ENCODE results near the gene CDH4. TPM values are rescaled to one million over a fixed set of nuclear protein-coding genes. Genes with fewer than 3 reads are reported as not detected.

The CDH4 gene
- total and polyA plus RNA-seq, 9 donors: 0.12 to 4.4 (median 0.36) TPM

- no peak overlapping the region for H3K4me3 ChIP-seq
- H3K27ac ChIP-seq: no peak overlapping the region
- no peak for TF ChIP-seq POLR2A (IDR thresholded peaks at IDR 0.05)
- TF ChIP-seq, protein P1, sequence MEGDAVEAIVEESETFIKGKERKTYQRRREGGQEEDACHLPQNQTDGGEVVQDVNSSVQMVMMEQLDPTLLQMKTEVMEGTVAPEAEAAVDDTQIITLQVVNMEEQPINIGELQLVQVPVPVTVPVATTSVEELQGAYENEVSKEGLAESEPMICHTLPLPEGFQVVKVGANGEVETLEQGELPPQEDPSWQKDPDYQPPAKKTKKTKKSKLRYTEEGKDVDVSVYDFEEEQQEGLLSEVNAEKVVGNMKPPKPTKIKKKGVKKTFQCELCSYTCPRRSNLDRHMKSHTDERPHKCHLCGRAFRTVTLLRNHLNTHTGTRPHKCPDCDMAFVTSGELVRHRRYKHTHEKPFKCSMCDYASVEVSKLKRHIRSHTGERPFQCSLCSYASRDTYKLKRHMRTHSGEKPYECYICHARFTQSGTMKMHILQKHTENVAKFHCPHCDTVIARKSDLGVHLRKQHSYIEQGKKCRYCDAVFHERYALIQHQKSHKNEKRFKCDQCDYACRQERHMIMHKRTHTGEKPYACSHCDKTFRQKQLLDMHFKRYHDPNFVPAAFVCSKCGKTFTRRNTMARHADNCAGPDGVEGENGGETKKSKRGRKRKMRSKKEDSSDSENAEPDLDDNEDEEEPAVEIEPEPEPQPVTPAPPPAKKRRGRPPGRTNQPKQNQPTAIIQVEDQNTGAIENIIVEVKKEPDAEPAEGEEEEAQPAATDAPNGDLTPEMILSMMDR (IDR thresholded peaks at IDR 0.05): no peak
- no peak for TF ChIP-seq EP300 (IDR thresholded peaks at IDR 0.05)
- intact Hi-C loops (cut with DNase I): no loop called here
- H3K27me3 ChIP-seq: no peaks in the 10 kb centered on the region
- DNase-seq: no peak
- WGBS, 3 donors: 0 to 1% (median 0%) methylated on average over 9 to 87 of the region's 87 CpGs
- no peaks in the 10 kb centered on the region for H3K9me3 ChIP-seq
- no peaks in the 10 kb centered on the region for H3K36me3 ChIP-seq
- peaks cover 3% of the 10 kb centered on the region for H3K4me1 ChIP-seq (ENCODE audit: insufficient read depth)
Observed at GRCh38 chr20:61252601-61253263, 671 bp downstream of the CDH4 start.

DNA sequence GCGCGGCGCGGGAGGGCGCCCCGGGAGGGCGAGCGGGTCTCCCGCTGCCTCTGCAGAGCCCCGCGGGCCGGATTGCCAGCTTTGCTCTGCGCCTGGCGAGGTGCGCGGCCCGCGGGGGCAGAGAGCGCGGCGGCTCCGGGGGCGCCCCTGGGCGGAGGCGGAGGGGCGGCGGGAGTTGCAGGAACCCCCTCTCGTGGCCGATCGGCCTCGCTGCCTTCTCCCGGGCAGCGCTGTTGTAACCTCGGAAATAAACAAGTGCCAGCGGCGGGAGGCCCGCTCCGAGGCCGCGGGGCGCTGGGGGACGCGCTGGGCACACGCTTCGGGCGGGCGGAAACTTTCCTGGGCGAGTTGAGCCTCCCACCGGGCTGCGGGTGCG, 1.2 kb downstream of the CDH4 start:
- Histone ChIP-seq H3K27ac (no peak overlapping the region), H3K4me3 (no peak overlapping the region), H3K27me3 (no peaks in the 10 kb centered on the region), H3K9me3 (no peaks in the 10 kb centered on the region), H3K36me3 (no peaks in the 10 kb centered on the region), H3K4me1 (ENCODE audit: insufficient read depth) (peaks cover 3% of the 10 kb centered on the region)
- intact Hi-C loops (cut with DNase I): no loop called here
- TF ChIP-seq POLR2A (IDR thresholded peaks at IDR 0.05) (no peak), EP300 (IDR thresholded peaks at IDR 0.05) (no peak)
- TF ChIP-seq, protein P1 (IDR thresholded peaks at IDR 0.05): no peak
- WGBS, 3 donors: 0 to 1% (median 0%) methylated on average over 19 to 51 of the region's 51 CpGs
- no peak for DNase-seq

DNA sequence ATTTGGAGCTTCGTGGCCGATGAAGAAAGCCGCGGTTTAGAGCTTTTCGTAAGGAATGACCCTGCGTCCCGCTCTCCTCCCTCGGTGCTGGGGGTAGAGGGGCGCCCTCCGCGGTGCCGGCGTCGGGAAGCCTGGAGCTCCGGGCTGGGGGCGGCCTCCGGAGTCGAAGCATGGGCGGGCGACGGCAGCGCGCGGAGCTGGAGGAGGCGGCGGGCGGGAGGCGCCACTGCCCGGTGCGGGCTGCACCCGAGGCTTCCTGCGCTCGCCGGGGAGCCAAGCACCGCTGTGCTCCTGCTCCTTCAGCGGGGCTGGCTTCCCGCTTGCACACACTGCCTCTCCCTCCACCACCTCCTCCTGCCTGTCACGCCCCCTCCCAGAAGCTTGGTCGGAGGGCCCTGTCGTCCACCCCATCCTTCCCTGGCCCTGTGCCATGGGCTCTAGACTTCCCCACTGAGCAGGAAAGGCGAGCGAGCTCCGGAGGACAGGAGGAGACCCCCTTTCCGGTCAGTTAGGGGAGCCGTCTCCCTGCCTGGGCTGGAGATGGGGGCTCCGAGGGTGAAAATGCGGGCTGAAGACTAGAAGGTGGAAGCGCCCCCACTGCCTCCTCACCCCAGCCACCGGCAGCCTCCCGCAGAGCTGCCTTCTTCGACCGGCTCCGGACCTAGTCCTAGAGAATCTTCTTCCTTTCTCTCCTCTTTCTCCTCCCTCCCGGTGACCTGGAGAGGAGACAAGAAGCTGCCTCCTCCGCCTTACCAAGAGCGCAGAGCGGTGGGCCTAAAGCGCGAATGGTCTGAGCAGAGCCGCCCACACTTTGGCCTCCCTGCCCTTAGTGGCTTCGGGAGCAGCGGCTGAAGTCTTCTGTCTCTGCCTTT, 1.8 kb downstream of the CDH4 start:
- no peak for DNase-seq
- TF ChIP-seq EP300 (IDR thresholded peaks at IDR 0.05) (no peak), POLR2A (IDR thresholded peaks at IDR 0.05) (no peak)
- TF ChIP-seq, protein P1 (IDR thresholded peaks at IDR 0.05): no peak
- Histone ChIP-seq H3K9me3 (no peaks in the 10 kb centered on the region), H3K27me3 (no peaks in the 10 kb centered on the region), H3K27ac (no peak overlapping the region), H3K4me3 (no peak overlapping the region), H3K36me3 (no peaks in the 10 kb centered on the region), H3K4me1 (ENCODE audit: insufficient read depth) (peaks cover 3% of the 10 kb centered on the region)
- 3 to 4% (median 3%) methylated on average over 58 to 62 of the region's 62 CpGs for WGBS, 3 donors
- intact Hi-C loops (cut with DNase I): no loop called here

DNA sequence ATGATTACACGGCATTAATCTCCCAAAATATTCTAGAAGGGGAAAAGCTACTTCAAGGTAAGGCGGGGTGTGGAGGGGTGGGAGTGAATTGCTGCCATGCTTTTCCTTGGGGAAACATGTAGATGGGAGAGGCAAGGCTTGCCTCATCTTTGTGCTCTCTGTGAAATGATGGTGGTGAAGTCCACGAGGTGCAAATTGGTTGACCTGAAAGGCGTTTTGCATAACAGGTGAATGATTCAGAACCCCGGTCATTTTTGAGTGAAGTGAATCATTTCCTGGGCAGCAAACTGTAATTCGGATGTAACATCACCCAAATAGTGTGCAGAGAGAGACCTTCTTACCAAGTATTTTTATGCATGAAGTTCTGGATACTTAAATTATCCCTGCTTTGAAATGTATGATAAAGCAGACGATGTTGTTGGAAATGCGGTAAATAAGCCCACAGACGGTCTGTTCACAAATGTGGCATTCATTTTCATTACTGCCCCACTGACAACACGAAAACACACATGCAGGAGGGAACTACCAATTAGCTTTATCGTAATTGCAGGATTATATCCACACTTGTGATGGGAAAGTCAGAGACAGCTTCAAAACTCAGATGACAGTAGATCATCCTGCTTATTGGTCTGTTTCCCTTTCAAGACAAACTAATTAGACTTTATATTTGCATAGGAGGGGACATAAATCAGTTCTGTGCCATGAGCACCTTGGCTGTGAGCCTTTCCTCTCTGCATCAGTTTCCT, 3.0 kb downstream of the CDH4 start:
- Histone ChIP-seq H3K27me3 (no peaks in the 10 kb centered on the region), H3K4me1 (ENCODE audit: insufficient read depth) (peaks cover 3% of the 10 kb centered on the region), H3K4me3 (no peak overlapping the region), H3K27ac (no peak overlapping the region), H3K9me3 (no peaks in the 10 kb centered on the region), H3K36me3 (no peaks in the 10 kb centered on the region)
- TF ChIP-seq POLR2A (IDR thresholded peaks at IDR 0.05): no peak
- TF ChIP-seq, protein P1 (IDR thresholded peaks at IDR 0.05): no peak
- TF ChIP-seq EP300 (IDR thresholded peaks at IDR 0.05): no peak
- intact Hi-C loops (cut with DNase I): no loop called here
- 70 to 80% (median 75%) methylated on average over 11 of the region's 11 CpGs for WGBS, 3 donors
- DNase-seq: no peak

Measured in ovary (tissue), 9 donors.